Pulmonary artery endothelial cell (primary cell): ENCODE data around the gene SEMA3D. TPM values are rescaled to one million over a fixed set of nuclear protein-coding genes. Genes with fewer than 3 reads are reported as not detected.
A peak's percentile ranks its signal among the peaks of the same experiment; 100 is the strongest.

Experiments
- DNase-seq: peaks from one replicate; pipeline ENCODE4 v3.0.0-alpha.2; 2011; ENCODE audit warnings: low read depth, low spot score
- total RNA-seq: library from RNA; depleted of rRNA; stranded (reverse); fragments of >200 nt; gene quantifications from 2 replicates; pipeline ENCODE4 v1.2.3, GENCODE V29; 2014

Gene SEMA3D
- total RNA-seq, 1 donor from 2014 or later, result 1.8 TPM

GRCh38 chr7:85184599-85185423 is 2.0 kb downstream of the SEMA3D start:
- DNase-seq, result no peak

- DNase-seq, result no peak
Measured at GRCh38 chr7:85183296-85183695, 3.6 kb downstream of the SEMA3D start.

GRCh38 chr7:85178531-85179298 is 8.1 kb downstream of the SEMA3D start:
- DNase-seq, result no peak

GRCh38 chr7:85177316-85177715 is 9.5 kb downstream of the SEMA3D start:
- no peak for DNase-seq

- no peak for DNase-seq
Measured at GRCh38 chr7:85176197-85176596, 10.7 kb downstream of the SEMA3D start.

- no peak for DNase-seq
Measured at GRCh38 chr7:85175217-85175616, 11.6 kb downstream of the SEMA3D start.

- DNase-seq, result no peak
Measured at GRCh38 chr7:85172530-85172941, 14.3 kb downstream of the SEMA3D start.

- no peak for DNase-seq
Measured at GRCh38 chr7:85167636-85168035, 19.2 kb downstream of the SEMA3D start.

- no peak for DNase-seq
Measured at GRCh38 chr7:85165263-85165662, 21.6 kb downstream of the SEMA3D start.

GRCh38 chr7:85164376-85164775 is 22.5 kb downstream of the SEMA3D start:
- no peak for DNase-seq

GRCh38 chr7:85162721-85163120 is 24.1 kb downstream of the SEMA3D start:
- DNase-seq, result no peak

GRCh38 chr7:85160223-85160622 is 26.6 kb downstream of the SEMA3D start:
- no peak for DNase-seq

GRCh38 chr7:85159003-85159402 is 27.9 kb downstream of the SEMA3D start:
- DNase-seq, result no peak

- DNase-seq, result no peak
Measured at GRCh38 chr7:85156661-85157208, 30.1 kb downstream of the SEMA3D start.

- no peak for DNase-seq
Measured at GRCh38 chr7:85154282-85154937, 32.4 kb downstream of the SEMA3D start.

- DNase-seq, result no peak
Measured at GRCh38 chr7:85153715-85154114, 33.1 kb downstream of the SEMA3D start.

GRCh38 chr7:85150624-85151023 is 36.2 kb downstream of the SEMA3D start:
- DNase-seq, result no peak

- DNase-seq, result no peak
Measured at GRCh38 chr7:85144771-85145170, 42.1 kb downstream of the SEMA3D start.

GRCh38 chr7:85135977-85136376 is 50.9 kb downstream of the SEMA3D start:
- DNase-seq, result peak; percentile 11

- DNase-seq, result no peak
Measured at GRCh38 chr7:85133560-85133959, 53.3 kb downstream of the SEMA3D start.

- no peak for DNase-seq
Measured at GRCh38 chr7:85133006-85133405, 53.9 kb downstream of the SEMA3D start.

- DNase-seq, result no peak
Measured at GRCh38 chr7:85130702-85131101, 56.2 kb downstream of the SEMA3D start.
